Measurements from ENCODE around the gene NTN4.

DNA sequence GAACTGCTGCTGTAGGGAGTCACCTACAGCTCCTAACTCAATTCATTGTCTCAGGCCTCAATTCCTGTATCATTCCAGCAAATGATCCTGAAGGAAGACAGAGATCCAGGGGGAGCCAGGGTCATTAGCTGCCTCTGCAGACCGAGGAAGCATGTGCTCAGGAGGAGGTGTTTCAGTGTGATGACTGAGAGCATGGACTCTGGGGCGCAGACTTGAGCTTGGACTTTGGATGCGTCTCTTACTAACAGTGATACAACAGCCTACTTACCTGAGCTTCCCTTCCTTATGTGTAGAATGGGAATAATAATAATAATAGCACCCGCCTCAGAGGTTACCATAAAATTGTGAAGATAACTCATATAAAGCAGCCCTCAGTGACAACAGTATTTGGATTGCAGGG, 147.3 kb downstream of the NTN4 start:
- no peak for TF ChIP-seq POLR2A (IDR thresholded peaks at IDR 0.05; ENCODE audit: low read depth, low read length)
- no peak for TF ChIP-seq POLR2AphosphoS5 (IDR thresholded peaks at IDR 0.05; ENCODE audit: low read depth, low read length)

Data from GM12892 (cell line).